Endodermal cell (in vitro differentiated cells): ENCODE measurements around the gene YIF1B. TPM values are rescaled to one million over a fixed set of nuclear protein-coding genes. Genes with fewer than 3 reads are reported as not detected.

ENCODE experiments used
- DNase-seq: peaks from one replicate; pipeline ENCODE4 v3.0.0-alpha.2; 2017
- H3K27ac ChIP-seq: 2 replicates; pipeline ENCODE4 v1.5.1; 2013; ENCODE audit warnings: mild to moderate bottlenecking, low read depth, low read length, moderate library complexity
- H3K27me3 ChIP-seq: 2 replicates; pipeline ENCODE4 v1.6.1; 2013; ENCODE audit warnings: mild to moderate bottlenecking, low read length, moderate library complexity; ENCODE audit not compliant: insufficient read depth, control insufficient read depth, poor library complexity, severe bottlenecking
- H3K36me3 ChIP-seq: 2 replicates; pipeline ENCODE4 v1.7.0; 2013; ENCODE audit warnings: mild to moderate bottlenecking, low read length, moderate library complexity; ENCODE audit not compliant: control insufficient read depth, insufficient read depth
- H3K4me1 ChIP-seq: one replicate; pipeline ENCODE4 v1.7.0; 2013; ENCODE audit warnings: low read length; ENCODE audit not compliant: control insufficient read depth, insufficient read depth
- H3K4me3 ChIP-seq: 2 replicates; pipeline ENCODE4 v1.5.1; 2013; ENCODE audit warnings: mild to moderate bottlenecking, low read length, moderate library complexity
- H3K9ac ChIP-seq: 2 replicates; pipeline ENCODE4 v1.6.1; 2013; ENCODE audit warnings: mild to moderate bottlenecking, low read length, moderate library complexity; ENCODE audit not compliant: poor library complexity, severe bottlenecking; ENCODE audit errors: extremely low read depth
- H3K9me3 ChIP-seq: 2 replicates; pipeline ENCODE4 v1.6.1; 2013; ENCODE audit warnings: mild to moderate bottlenecking, low read length, moderate library complexity; ENCODE audit not compliant: control insufficient read depth
- H3K27ac Mint-ChIP-seq: 2 replicates; pipeline ENCODE4 v1.8.0; 2020; ENCODE audit warnings: mixed read lengths
- H3K27me3 Mint-ChIP-seq: 2 replicates; pipeline ENCODE4 v1.8.0; 2021; ENCODE audit warnings: mild to moderate bottlenecking, mixed read lengths; ENCODE audit not compliant: insufficient read depth
- H3K36me3 Mint-ChIP-seq: 2 replicates; pipeline ENCODE4 v1.8.0; 2020; ENCODE audit warnings: low read depth, mixed read lengths
- H3K4me1 Mint-ChIP-seq: 2 replicates; pipeline ENCODE4 v1.8.0; 2020; ENCODE audit warnings: mixed read lengths
- H3K4me3 Mint-ChIP-seq: 2 replicates; pipeline ENCODE4 v1.8.0; 2020; ENCODE audit warnings: mild to moderate bottlenecking, moderate library complexity, mixed read lengths
- H3K9me3 Mint-ChIP-seq: 2 replicates; pipeline ENCODE4 v1.8.0; 2020; ENCODE audit warnings: mild to moderate bottlenecking, mixed read lengths
- WGBS, 2 experiments: methylation state at CpG; one replicate each; pipeline versions ENCODE4 v1.1.5 to v1.1.7; 2013; ENCODE audit warnings: missing lambda C conversion rate in 2 of 2, mixed read lengths in 1 of 2; ENCODE audit not compliant: insufficient coverage in 1 of 2, insufficient read length in 1 of 2; 5-methylcytosine and 5-hydroxymethylcytosine counted together
- total RNA-seq, 2 donors: library from RNA; stranded (reverse); fragmentation: NEBNext Ultra II Directional in 1 of 2; extraction: Animal tissue kit (Norgen Biotek cat#: 25700) in 1 of 2; gene quantifications; 2 replicates in 1 of 2; 3 replicates in 1 of 2; pipeline ENCODE4 v1.2.1, GENCODE V29; 2021
- TF ChIP-seq, protein P1 (sequence below): fragments of 200-600 bp; sonication (generic); conservative IDR thresholded peaks from 2 replicates; pipeline ENCODE4 v1.5.0; 2021; ENCODE audit warnings: antibody characterized with exemption, mild to moderate bottlenecking

Gene YIF1B
- total RNA-seq, 2 donors from 2014 or later, result 68.6 to 74.6 TPM

DNA sequence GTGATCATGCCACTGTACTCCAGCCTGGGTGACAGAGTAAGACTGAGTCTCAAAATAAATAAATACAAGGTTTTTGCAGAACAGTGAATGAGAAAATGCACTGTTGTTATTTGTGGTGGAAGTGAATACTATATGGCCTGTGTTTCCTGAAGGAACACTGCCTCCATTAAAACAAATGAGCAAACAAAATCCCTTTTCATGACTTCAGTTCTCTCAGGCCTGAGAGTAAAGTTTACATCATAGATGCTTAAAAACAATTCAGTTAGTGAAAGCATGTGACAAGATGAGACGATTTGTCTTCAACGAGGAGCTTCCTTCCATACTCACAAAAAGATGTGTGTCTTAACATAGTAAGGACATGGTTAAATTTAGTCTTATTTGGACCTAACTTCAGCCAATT lies 37.0 kb downstream of the YIF1B start:
- H3K27ac ChIP-seq, result no peak overlapping the region
- H3K27me3 ChIP-seq, result no peaks in the 10 kb centered on the region
- no peak overlapping the region for H3K9ac ChIP-seq
- H3K4me3 Mint-ChIP-seq, result no peak overlapping the region
- H3K4me1 Mint-ChIP-seq, result peaks cover 30% of the 10 kb centered on the region
- H3K4me1 ChIP-seq, result no peaks in the 10 kb centered on the region
- no peaks in the 10 kb centered on the region for H3K9me3 ChIP-seq
- no peak overlapping the region for H3K4me3 ChIP-seq
- no peak for DNase-seq
- TF ChIP-seq, protein P1, sequence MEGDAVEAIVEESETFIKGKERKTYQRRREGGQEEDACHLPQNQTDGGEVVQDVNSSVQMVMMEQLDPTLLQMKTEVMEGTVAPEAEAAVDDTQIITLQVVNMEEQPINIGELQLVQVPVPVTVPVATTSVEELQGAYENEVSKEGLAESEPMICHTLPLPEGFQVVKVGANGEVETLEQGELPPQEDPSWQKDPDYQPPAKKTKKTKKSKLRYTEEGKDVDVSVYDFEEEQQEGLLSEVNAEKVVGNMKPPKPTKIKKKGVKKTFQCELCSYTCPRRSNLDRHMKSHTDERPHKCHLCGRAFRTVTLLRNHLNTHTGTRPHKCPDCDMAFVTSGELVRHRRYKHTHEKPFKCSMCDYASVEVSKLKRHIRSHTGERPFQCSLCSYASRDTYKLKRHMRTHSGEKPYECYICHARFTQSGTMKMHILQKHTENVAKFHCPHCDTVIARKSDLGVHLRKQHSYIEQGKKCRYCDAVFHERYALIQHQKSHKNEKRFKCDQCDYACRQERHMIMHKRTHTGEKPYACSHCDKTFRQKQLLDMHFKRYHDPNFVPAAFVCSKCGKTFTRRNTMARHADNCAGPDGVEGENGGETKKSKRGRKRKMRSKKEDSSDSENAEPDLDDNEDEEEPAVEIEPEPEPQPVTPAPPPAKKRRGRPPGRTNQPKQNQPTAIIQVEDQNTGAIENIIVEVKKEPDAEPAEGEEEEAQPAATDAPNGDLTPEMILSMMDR, result no peak
- H3K27ac Mint-ChIP-seq, result peak overlapping the region; percentile 84
- no peaks in the 10 kb centered on the region for H3K27me3 Mint-ChIP-seq
- 94% methylated on average over 2 of the region's 2 CpGs; no CpG with 5 or more reads in 1 of the 2 experiments for WGBS, 2 experiments
- peaks cover 49% of the 10 kb centered on the region for H3K36me3 ChIP-seq
- no peaks in the 10 kb centered on the region for H3K9me3 Mint-ChIP-seq
- H3K36me3 Mint-ChIP-seq, result peaks cover 44% of the 10 kb centered on the region

DNA sequence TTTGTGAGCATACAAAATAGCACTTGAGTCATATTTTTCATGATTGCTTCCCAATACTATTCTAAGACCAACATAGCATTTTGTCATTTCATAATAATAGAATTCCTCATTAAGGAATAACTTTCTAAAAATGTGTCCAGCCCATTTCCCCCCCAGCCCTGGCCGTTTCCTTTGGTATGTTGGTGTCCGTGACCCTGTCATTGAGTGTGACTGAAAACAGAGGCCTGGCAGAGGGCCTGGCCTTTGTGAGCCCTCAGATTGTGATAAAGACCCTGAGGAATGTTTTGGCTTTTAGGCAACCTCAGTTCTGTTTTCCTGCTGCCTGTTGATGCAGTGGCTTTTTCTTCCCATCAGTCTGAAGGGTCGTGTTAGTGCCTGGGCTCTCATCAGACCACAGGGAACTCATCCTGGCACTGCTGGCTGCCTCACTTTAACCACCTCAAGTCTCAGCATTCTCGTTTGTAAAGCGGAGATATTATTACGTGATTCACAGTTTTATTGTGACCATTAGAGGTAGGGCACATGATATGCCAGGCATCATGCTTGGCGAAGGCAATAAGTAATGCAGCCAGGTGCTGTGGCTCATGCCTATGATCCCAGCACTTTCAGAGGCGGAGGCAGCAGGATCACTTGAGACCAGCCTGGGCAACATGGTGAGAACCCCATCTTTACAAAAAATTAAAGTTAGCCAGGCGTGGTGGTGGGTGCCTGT lies 37.6 kb downstream of the YIF1B start:
- peaks cover 39% of the 10 kb centered on the region for H3K36me3 Mint-ChIP-seq
- no peaks in the 10 kb centered on the region for H3K9me3 Mint-ChIP-seq
- H3K27ac Mint-ChIP-seq, result peak overlapping the region; percentile 84
- no peaks in the 10 kb centered on the region for H3K9me3 ChIP-seq
- H3K27me3 Mint-ChIP-seq, result no peaks in the 10 kb centered on the region
- no peak for DNase-seq
- 77 to 87% methylated on average over 8 to 9 of the region's 9 CpGs for WGBS, 2 experiments
- H3K4me3 ChIP-seq, result no peak overlapping the region
- no peaks in the 10 kb centered on the region for H3K27me3 ChIP-seq
- no peak overlapping the region for H3K9ac ChIP-seq
- peak overlapping the region; percentile 7 for H3K27ac ChIP-seq
- peaks cover 44% of the 10 kb centered on the region for H3K36me3 ChIP-seq
- no peak overlapping the region for H3K4me3 Mint-ChIP-seq
- H3K4me1 ChIP-seq, result peaks cover 2% of the 10 kb centered on the region
- H3K4me1 Mint-ChIP-seq, result peaks cover 36% of the 10 kb centered on the region
- TF ChIP-seq, protein P1, result no peak

DNA sequence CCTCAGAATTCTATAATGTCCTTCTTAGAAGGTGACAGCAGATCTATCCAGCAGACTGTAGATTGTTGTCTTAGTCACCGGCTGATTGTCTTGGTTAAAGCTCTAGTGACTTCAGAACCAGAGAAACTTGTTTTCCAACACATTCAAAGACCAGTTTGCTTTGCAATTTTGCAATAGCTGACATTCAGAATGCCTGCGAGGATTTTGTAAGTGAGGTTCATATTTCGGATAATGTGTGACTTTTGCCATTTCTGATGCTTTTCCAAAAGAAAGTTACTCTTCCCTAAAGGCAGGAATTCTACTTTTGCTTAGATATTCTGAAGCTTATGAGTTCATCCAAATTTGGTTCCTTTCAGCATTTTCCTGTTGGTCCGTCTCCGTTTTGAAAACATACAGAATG lies 38.2 kb downstream of the YIF1B start:
- WGBS, 2 experiments, result 95 to 98% methylated on average over 5 of the region's 5 CpGs
- Mint-ChIP-seq H3K4me1 (peaks cover 36% of the 10 kb centered on the region), H3K27ac (peak overlapping the region; percentile 84), H3K9me3 (no peaks in the 10 kb centered on the region), H3K27me3 (no peaks in the 10 kb centered on the region), H3K36me3 (peaks cover 39% of the 10 kb centered on the region), H3K4me3 (no peak overlapping the region)
- H3K4me3 ChIP-seq, result no peak overlapping the region
- TF ChIP-seq, protein P1, result no peak
- H3K27ac ChIP-seq, result no peak overlapping the region
- DNase-seq, result no peak
- no peaks in the 10 kb centered on the region for H3K9me3 ChIP-seq
- H3K36me3 ChIP-seq, result peaks cover 43% of the 10 kb centered on the region
- no peaks in the 10 kb centered on the region for H3K27me3 ChIP-seq
- peaks cover 3% of the 10 kb centered on the region for H3K4me1 ChIP-seq
- H3K9ac ChIP-seq, result no peak overlapping the region
